ENCODE results near the gene ZNF44.

ZNF44 gene

GRCh38 chr19:12230751-12231733, 63.6 kb downstream of the ZNF44 start:
- TF ChIP-seq ZNF274 (IDR thresholded peaks at IDR 0.05; ENCODE audit: low read depth, low read length), result no peak
- no peak overlapping the region for H3K4me3 ChIP-seq (ENCODE audit: low read length)

- H3K4me3 ChIP-seq (ENCODE audit: low read length), result no peak overlapping the region
- TF ChIP-seq ZNF274 (IDR thresholded peaks at IDR 0.05; ENCODE audit: low read depth, low read length), result no peak
Measured at GRCh38 chr19:12229990-12230389, 64.7 kb downstream of the ZNF44 start.

GRCh38 chr19:12224676-12225075, 70.0 kb downstream of the ZNF44 start:
- no peak overlapping the region for H3K4me3 ChIP-seq (ENCODE audit: low read length)
- no peak for TF ChIP-seq ZNF274 (IDR thresholded peaks at IDR 0.05; ENCODE audit: low read depth, low read length)

- TF ChIP-seq ZNF274 (IDR thresholded peaks at IDR 0.05; ENCODE audit: low read depth, low read length), result no peak
- H3K4me3 ChIP-seq (ENCODE audit: low read length), result no peak overlapping the region
Measured at GRCh38 chr19:12222980-12223630, 71.6 kb downstream of the ZNF44 start.
